ENCODE measurements around the gene KIFAP3.

KIFAP3 gene

GRCh38 chr1:169906938-169907337, 167.6 kb downstream of the KIFAP3 start:
- H3K36me3 ChIP-seq = no peaks in the 10 kb centered on the region
- no peak overlapping the region for H3K9ac ChIP-seq
- no peak overlapping the region for H3K4me2 ChIP-seq
- no peaks in the 10 kb centered on the region for H3K27me3 ChIP-seq
- TF ChIP-seq Cebpa-rat (IDR thresholded peaks at IDR 0.05) = no peak
- H3K4me1 ChIP-seq = peaks cover 8% of the 10 kb centered on the region
- no peak overlapping the region for H3K4me3 ChIP-seq
- no peaks in the 10 kb centered on the region for H3K9me3 ChIP-seq
- no peaks in the 10 kb centered on the region for H4K20me1 ChIP-seq
- H3K27ac ChIP-seq = no peak overlapping the region

DNA sequence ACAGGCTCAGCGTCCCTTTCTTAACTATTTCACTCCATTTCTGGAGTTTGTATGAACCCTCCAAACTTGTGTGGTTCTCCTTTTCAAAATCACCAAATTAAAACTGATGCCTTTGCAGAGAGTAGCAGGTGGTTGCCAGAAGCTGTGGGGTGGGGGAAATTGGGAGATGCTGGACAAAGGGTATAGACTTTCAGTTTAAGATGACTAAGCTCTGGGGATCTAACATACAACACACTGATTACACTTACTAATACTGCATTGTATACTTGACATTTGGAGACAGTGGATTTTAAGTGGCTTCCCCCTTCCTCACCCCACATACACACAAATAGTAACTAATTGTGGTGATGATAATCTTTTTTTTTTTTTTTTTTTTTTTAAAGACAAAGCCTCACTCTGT, 169.7 kb downstream of the KIFAP3 start:
- no peaks in the 10 kb centered on the region for H4K20me1 ChIP-seq
- H3K27ac ChIP-seq = no peak overlapping the region
- H3K9me3 ChIP-seq = no peaks in the 10 kb centered on the region
- no peaks in the 10 kb centered on the region for H3K27me3 ChIP-seq
- no peak overlapping the region for H3K4me2 ChIP-seq
- H3K9ac ChIP-seq = no peak overlapping the region
- H3K4me3 ChIP-seq = no peak overlapping the region
- peaks cover 8% of the 10 kb centered on the region for H3K4me1 ChIP-seq
- TF ChIP-seq Cebpa-rat (IDR thresholded peaks at IDR 0.05) = no peak
- no peaks in the 10 kb centered on the region for H3K36me3 ChIP-seq

DNA sequence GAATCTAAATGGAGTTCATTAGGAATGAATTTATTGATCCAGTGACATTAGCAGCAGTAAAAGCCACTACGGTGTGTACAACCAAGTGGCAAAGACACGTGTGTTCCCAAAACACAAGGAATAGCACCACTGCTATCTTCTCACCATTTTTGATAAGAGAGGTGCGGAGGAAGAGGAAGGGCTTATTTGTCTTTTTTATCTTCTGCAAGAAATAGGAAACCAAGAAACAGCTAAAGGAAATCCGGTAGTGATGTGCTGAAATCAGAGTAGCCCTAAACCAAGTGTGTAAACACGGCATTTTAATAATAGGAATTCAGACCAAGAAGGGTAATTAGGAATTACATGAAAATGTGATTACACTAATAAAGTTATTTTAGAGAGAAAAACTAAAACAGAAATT, 171.7 kb downstream of the KIFAP3 start:
- no peak overlapping the region for H3K27ac ChIP-seq
- H3K9me3 ChIP-seq = no peaks in the 10 kb centered on the region
- no peaks in the 10 kb centered on the region for H3K36me3 ChIP-seq
- H3K4me3 ChIP-seq = no peak overlapping the region
- H3K27me3 ChIP-seq = no peaks in the 10 kb centered on the region
- no peak for TF ChIP-seq Cebpa-rat (IDR thresholded peaks at IDR 0.05)
- H3K4me2 ChIP-seq = peak overlapping the region; percentile 12; the same call in 1 of the 2 replicates
- H3K9ac ChIP-seq = no peak overlapping the region
- no peaks in the 10 kb centered on the region for H4K20me1 ChIP-seq
- peaks cover 8% of the 10 kb centered on the region for H3K4me1 ChIP-seq

DNA sequence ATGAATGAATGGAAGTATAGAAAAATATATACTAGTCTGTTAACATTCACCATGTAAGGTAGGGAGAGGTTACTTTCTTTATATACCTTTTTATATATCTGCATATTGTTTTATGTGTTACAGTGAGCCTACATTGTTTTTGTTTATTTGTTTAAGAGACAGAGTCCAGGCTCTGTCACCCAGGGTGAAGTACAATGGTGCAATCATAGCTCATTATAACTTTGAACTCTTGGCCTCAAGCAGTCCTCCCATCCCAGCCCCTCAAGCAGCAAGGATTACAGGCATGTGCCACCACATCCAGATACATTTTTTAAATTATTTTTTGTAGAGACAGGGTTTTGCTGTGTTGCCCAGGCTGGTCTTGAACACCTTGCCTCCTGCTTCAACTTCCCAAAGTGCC, 173.4 kb downstream of the KIFAP3 start:
- H3K4me2 ChIP-seq = no peak overlapping the region

GRCh38 chr1:169900571-169900970, 173.9 kb downstream of the KIFAP3 start:
- peaks cover 8% of the 10 kb centered on the region for H3K4me1 ChIP-seq
- H3K4me2 ChIP-seq = no peak overlapping the region
- H3K9me3 ChIP-seq = no peaks in the 10 kb centered on the region
- no peaks in the 10 kb centered on the region for H4K20me1 ChIP-seq
- H3K27me3 ChIP-seq = no peaks in the 10 kb centered on the region
- no peak overlapping the region for H3K9ac ChIP-seq
- H3K27ac ChIP-seq = no peak overlapping the region
- no peak for TF ChIP-seq Cebpa-rat (IDR thresholded peaks at IDR 0.05)
- no peaks in the 10 kb centered on the region for H3K36me3 ChIP-seq
- H3K4me3 ChIP-seq = no peak overlapping the region

More for the DNA sequence above, 173.4 kb downstream of the KIFAP3 start:
- Histone ChIP-seq H3K4me1 (peaks cover 8% of the 10 kb centered on the region), H3K36me3 (no peaks in the 10 kb centered on the region), H3K27ac (no peak overlapping the region), H3K27me3 (no peaks in the 10 kb centered on the region), H4K20me1 (no peaks in the 10 kb centered on the region), H3K9me3 (no peaks in the 10 kb centered on the region), H3K4me3 (no peak overlapping the region), H3K9ac (no peak overlapping the region)
- no peak for TF ChIP-seq Cebpa-rat (IDR thresholded peaks at IDR 0.05)

DNA sequence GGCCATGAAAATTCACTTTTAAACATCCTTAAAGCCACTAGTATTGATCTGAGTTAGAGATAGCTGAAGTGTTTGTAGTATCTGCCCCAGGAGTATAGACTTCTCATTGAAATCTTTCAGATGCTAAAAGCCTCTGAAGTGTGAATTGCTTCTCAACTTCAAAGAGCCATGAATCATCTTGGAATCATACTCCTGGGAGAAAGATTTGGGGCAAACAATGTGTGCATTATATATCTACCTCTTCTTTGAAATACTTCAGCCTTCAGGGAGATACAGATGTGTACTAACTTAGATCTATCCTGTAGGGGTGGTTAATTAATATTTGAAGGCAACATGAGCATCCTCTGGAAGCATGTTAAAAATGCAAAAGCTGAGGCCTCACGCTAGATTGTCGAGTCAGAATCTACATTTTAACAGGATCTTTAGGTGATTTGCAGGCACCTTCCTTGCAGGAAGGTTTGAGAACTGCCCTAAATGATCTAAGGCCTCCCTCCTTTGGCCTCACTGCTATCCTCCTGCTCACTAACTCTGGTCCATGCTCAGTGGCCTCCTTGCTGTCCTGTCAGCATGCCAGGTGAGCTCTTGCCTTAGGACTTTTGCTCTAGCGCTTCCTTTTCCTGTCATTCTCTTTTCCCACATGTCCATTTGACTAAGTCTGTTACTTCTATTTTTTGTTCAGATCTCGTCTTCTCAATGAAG, 174.8 kb downstream of the KIFAP3 start:
- Histone ChIP-seq H3K9ac (no peak overlapping the region), H3K27me3 (no peaks in the 10 kb centered on the region), H3K4me1 (peaks cover 10% of the 10 kb centered on the region), H3K36me3 (no peaks in the 10 kb centered on the region), H3K27ac (no peak overlapping the region), H3K4me2 (no peak overlapping the region), H3K4me3 (no peak overlapping the region), H4K20me1 (no peaks in the 10 kb centered on the region), H3K9me3 (no peaks in the 10 kb centered on the region)
- no peak for TF ChIP-seq Cebpa-rat (IDR thresholded peaks at IDR 0.05)

DNA sequence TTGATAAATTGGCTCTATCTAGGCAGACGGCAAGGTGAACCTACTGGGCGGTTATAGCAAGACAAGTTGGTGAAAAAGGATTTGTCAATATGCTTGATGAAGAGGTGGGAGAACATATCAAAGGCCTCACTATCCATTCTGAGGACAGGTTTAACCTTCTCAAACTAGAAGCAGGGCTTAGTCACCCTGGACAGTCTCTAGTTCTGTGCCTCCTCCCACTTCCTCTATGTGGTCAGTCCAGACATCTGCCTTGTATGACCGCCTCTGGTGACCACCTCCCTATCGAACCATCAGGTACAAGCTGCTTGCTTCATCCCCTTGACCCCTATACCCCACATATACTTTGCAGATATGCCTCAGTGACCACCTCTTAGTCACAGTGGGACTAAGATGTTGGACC, 178.5 kb downstream of the KIFAP3 start:
- Histone ChIP-seq H3K4me2 (no peak overlapping the region), H3K27ac (no peak overlapping the region), H3K36me3 (no peaks in the 10 kb centered on the region), H3K27me3 (no peaks in the 10 kb centered on the region), H3K9ac (no peak overlapping the region), H3K4me1 (peaks cover 24% of the 10 kb centered on the region), H3K4me3 (no peak overlapping the region), H4K20me1 (no peaks in the 10 kb centered on the region), H3K9me3 (no peaks in the 10 kb centered on the region)
- TF ChIP-seq Cebpa-rat (IDR thresholded peaks at IDR 0.05) = no peak

GRCh38 chr1:169894424-169895145, 179.9 kb downstream of the KIFAP3 start:
- peak overlapping the region; percentile 97 for H3K27ac ChIP-seq
- H3K9ac ChIP-seq = peak overlapping the region; percentile 93
- H3K4me3 ChIP-seq = peak overlapping the region; percentile 91
- H3K9me3 ChIP-seq = no peaks in the 10 kb centered on the region
- peaks cover 24% of the 10 kb centered on the region for H3K4me1 ChIP-seq
- no peaks in the 10 kb centered on the region for H3K27me3 ChIP-seq
- TF ChIP-seq Cebpa-rat (IDR thresholded peaks at IDR 0.05) = no peak
- H3K4me2 ChIP-seq = peak overlapping the region; percentile 86
- no peaks in the 10 kb centered on the region for H3K36me3 ChIP-seq
- H4K20me1 ChIP-seq = peaks cover 4% of the 10 kb centered on the region; the same call in 1 of the 2 replicates

- no peak for TF ChIP-seq Cebpa-rat (IDR thresholded peaks at IDR 0.05)
- H3K4me3 ChIP-seq = peak within 1 kb of the TSS; percentile 91
Observed at GRCh38 chr1:169893645-169894423, 180.7 kb downstream of the KIFAP3 start, which contains the start of gene SCYL3. TSS of gene SCYL3 (minus strand) at chr1:169893896. CDS start at chr1:169888840, 5,056 bp downstream.

More at GRCh38 chr1:169893645-169894423, 180.7 kb downstream of the KIFAP3 start, which contains the start of gene SCYL3:
- Histone ChIP-seq H3K36me3 (no peaks in the 10 kb centered on the region), H3K9me3 (no peaks in the 10 kb centered on the region), H3K27me3 (no peaks in the 10 kb centered on the region), H3K4me2 (peak within 1 kb of the TSS; percentile 86), H3K27ac (peak within 1 kb of the TSS; percentile 97), H4K20me1 (peaks cover 4% of the 10 kb centered on the region; the same call in 1 of the 2 replicates), H3K9ac (peak within 1 kb of the TSS; percentile 93), H3K4me1 (peaks cover 24% of the 10 kb centered on the region)

Measured in BLaER1 (cell line).